HTR-8/SVneo (cell line): ENCODE data around the gene SMPD4.
"Not testable (repeated sequence)": the region's sequence is repeated elsewhere in the genome, so short reads cannot be mapped to it uniquely, and the experiment has no call there.

ENCODE experiments used
- DNase-seq: peaks from one replicate; pipeline ENCODE4 v3.0.0; 2011; ENCODE audit warnings: low spot score, mixed read lengths; ENCODE audit not compliant: insufficient read length
- FAIRE-seq: peaks from 2 replicates; lab custom pipeline; 2011; peaks lifted over from hg19 to GRCh38; lab: Jason Lieb, UNC

SMPD4 gene

DNA sequence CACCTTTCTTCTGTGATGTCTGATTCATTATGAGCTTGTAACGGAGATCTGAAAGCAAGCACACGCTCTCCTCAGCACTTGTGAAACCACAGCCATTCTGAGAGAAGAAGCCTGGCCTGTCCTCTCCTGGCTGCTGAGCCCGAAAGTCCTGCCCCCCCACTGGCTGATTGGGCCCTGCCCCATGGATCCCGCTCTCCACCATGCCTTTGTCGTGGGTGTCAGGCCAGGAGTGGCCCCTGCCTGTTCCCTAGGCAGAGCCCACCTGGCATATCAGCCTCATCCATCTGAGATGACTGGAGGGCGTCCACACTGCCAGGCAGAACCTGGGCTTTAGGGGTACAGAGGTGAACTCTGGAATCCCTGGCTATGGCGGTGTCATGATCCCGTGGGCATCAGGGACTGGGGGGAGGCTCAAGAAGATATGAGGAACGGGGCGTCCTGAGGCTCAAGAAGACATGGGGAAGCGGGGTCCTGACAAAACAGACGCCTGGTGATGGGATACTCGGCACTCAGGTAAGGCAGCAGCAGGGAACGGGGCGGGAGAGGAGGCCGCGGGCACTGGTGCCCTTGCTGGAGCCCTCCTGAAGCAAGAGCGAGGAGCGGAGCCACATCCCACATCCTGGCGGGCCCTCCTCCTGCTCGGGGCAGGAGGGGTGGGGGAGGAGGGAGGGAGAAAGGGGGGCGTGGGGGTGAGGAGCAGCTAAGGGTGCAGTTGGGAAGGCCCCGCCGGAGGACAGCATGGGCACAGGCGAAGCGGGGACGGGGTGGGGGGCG, 37.9 kb downstream of the SMPD4 start:
- not testable (repeated sequence) for FAIRE-seq, DNase-seq

DNA sequence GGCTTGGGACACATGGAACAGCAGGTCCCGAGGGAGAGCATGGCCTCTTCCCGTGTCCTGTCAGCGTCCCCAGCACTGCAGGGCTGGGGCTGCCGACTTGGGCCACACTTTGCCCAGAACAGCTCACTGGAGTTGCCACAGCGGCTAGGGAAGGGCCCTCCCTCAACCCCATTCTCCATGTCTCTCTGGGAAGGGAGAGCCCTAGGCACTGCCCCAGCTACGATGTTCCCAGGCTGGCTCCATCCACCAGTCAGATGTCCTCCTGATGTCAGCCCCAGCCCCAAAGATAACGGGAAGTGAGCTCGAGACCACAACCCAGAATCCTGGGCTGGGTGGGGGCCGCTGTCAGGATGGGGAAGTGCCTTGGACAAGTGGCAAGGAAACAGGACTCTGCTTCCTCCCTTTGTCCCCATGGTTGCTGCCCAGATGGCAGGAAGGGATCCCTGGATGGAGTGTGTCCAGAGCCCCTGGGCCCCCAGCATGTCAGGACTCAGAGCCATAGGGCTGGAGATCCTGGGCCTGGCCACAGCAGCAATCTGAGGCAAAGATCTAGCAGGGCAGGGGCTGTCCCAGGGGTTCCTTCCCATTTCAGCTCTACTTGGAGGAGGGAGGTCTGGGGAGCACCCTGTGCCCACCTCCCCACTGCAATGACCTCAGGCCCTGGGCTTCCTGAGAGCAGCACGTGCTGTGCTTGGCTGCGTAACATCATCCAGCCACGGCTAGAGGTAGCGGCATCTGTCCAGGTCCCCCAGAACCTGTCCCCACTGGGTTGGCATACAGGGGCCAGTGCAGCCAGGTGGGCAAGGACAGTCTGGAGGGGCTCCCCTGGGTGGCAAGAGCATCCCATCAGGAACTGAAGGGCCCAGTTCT, 38.8 kb downstream of the SMPD4 start:
- not testable (repeated sequence) for DNase-seq, FAIRE-seq

DNA sequence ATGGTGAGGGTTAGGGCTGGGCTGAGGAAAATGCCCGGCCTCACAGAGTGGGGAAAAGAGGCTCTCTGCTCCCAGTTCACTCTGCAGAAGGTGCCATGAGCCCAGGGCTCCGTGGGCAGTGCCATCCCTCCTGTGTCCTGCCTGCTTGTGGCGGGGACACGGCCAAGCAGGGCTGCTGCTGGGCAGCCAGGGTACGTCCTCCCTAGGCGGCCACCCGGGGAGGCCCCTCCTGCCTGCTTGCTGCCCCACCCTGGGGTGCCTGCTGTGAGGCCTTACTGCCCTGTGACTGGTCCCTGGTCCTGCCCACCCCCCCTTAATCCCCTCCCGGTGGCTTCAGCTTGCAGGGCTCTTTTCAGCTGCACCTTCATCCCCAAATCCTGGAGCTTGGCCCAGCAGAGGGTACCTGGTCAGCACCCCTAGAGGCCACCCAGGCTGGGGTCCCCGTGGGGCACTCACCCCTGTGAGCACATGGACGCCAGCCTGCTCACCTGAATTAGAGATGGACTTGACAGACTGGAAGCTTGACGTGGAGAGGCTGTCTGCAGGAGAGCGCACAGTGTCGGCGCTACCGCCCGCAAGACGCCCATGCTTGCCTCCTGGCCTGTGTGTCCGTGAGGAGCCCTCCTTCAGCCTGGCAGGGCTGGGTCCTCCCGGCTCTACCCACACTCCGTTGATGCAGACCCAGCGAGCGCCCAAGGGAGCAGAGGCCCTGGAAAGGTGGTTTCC, 39.6 kb downstream of the SMPD4 start:
- not testable (repeated sequence) for DNase-seq, FAIRE-seq

DNA sequence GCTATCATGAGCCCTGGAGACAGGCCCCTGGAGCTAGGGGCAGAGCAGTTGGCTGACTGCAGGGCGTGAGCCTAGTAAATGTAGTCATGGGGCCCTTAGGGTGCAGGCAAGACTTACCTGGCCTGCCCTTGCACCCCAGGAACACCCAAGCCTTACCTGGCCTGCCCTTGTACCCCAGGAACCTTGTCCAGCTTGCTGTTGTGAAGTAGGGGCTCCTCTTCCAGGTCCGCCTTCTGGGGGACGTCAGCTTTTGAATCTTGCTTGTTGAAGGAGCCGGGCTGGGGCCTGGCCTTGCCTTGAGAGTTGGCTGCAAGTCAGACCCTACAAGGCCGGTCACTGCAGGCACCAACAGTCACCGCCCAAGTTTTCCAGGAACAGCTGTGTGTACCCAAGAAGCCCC, 40.4 kb downstream of the SMPD4 start:
- not testable (repeated sequence) for FAIRE-seq, DNase-seq

DNA sequence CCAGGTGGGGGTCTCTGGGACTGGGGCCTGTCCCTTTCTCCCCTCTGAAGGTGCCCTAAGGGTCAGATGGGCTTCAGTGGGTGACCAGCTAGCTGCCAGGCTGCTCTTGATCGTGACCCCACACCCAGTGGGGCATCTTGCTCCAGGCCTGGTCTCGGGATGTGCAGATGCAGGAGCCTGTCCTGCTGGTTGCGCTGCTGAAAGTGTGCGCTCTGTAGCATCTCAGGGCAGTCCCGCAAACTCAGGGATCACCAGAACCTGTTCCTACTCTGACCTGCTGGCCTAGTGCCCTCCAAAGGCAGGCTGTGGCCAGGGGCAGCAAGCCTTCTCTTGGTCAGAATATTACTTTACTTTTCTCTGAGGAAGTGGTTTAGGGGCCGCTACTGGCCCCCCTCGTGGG, 40.9 kb downstream of the SMPD4 start:
- not testable (repeated sequence) for DNase-seq, FAIRE-seq

DNA sequence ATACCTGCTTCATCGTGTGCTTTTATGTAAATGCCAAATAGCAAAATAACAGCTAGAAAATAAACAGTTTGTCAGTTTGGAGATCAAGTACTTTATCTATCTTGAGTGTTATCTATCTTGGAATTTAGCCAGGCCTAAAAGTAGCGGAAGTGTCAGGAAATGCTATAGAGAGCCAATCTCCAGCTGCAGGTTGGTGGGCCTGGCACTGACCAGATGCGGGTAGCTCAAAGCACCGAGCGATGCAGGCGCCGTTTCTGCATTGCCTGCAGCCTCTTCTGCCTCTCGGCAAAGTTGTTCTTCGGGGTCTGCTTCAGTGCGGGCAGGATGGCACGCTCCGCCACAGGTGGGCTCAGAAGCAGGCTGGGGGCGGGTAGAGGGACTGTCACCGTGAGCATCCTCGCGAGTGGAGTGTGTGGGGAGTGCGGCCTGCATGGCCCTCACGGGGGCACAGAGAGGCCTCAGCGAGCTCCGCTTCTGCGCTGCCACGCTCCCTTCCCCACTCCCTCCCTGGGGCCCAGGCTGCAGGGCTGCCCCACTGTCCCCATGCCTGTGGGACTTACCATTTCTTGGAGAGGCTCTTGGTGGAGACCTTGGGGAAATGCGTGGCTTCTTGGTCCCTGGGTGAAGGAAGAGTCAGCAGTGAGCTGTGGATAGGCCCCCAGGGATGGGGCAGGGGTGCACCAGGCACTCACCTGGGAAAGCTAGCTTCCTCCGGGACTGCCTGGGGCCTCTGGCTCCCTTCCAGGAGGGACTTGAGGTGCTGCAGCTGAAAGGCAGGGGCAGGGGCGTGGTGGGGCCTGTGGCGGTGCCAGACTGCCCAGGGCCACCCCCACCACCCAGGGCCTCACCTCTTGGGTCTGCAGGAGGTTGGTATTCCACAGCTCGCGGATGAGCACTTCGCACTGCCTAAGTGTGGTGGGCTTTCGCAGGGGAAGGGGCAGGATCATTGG, 41.8 kb downstream of the SMPD4 start:
- not testable (repeated sequence) for DNase-seq, FAIRE-seq

DNA sequence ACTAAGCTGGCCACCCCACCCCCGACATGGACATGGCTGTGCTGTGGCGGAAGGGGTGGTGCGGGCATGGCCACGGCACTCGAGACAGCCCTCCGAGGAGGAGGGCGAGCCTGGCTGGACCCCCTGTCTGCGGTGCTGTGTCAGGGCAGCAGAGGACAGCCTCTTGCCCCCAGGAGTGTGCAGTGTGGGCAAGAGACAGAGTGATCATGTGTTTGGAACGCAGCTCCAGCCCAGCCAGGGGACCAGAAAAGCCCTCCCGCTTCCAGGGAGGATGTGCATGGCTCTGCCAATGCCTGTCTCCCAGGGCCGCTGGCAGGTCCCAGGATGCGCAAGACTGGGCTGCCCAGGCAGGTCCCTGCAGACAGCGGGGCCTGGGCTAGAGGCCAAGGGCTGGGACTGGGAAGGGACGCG, 42.6 kb downstream of the SMPD4 start:
- not testable (repeated sequence) for DNase-seq, FAIRE-seq

DNA sequence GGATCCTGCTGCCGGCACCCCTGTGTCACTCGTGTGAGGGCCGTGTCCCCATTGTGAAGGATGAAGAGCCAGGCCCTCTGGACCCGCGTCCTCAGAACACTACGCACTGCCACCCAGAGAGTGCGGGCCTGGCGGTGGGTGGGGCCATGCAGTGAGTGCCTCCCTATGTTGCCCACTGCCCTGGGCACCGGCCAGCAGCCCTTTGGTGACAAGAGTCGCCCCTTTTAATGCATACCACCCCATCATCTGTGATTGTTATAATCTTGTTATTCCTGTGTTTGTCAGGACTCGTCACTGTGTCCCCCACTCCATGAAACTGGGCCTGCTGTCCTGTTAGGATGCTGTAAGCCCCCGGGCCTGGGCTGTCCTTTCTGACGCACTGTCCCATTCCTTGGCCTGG, 43.1 kb downstream of the SMPD4 start:
- not testable (repeated sequence) for FAIRE-seq, DNase-seq

DNA sequence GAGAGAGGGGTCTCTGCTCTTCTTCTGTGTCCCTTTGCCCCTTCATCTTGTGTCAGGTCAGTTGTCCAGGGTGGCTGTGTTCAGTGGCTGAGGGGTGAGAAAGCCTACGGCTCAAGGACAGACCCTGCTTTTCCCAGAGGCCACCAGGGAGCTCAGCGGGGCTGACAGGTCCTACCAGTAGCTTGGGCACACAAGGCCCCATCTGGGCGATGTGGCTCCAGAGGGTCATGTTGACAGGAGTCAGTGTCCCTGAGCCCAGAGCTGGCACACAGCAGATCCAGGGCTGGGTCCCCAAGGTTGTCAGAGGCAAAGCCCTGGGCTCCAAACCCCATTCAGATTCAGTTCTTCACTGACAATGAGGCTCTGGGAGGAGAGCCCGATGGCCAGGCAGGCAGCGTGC, 44.3 kb downstream of the SMPD4 start:
- FAIRE-seq, DNase-seq: not testable (repeated sequence)

DNA sequence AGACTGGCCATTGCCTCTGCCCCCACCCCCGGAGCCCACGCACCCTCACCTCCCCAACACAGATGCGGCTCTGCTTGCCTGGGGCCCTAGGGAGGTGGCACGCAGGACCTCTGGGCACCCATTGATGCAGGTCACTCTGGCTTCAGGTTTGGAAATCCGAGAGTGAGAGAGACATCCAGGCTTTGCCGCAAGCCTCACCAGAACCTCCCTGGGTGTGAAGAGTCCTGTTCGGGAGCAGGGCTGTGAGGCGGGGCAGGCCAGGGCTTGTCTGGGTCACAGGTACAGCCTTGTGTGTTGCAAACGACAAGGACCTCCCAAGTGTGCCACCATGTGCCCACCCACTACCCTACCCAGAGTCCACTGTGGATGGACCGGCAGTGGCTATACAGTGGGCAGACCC, 44.9 kb downstream of the SMPD4 start:
- DNase-seq, FAIRE-seq: not testable (repeated sequence)

DNA sequence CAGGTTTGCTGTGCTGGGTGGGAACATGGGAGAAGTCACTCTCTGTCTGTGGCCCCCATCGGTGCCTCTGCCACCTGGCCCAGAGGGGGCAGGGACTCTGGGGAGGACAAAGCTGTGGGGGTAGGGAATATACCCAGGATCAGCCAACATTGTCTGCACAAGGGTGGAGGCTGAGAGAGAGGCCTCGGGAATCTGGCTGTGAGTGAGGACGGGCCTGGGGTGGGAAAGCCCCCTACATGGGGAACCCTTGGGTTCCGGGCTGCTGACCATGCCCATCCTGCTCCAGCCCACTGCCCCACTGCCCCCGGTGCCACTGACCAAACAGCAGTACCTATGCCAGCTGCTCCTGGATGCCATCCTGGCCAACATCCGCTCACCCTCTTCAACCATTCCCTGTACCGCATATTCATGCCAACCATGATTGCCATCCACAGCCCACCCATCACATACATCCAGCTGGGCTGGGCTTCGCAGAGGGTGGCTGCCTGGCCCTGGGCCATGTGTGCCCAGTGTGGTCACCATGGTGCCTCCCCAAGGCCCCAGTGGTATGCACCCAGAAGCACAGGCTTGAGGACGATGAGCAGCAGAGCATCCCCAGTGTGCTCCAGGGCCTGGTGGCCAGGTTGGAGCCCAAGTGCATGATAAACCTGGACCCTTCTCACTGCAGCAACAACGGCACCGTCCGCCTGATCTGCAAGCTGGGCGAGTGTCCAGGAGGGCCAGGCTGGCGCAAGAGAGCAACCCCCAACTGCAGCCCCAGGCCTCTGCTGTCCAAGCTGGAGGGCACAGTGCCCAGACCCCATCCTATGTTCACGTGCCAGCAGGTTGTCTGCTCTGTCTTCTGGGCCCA, 45.5 kb downstream of the SMPD4 start:
- no peak for FAIRE-seq
- DNase-seq = no peak

DNA sequence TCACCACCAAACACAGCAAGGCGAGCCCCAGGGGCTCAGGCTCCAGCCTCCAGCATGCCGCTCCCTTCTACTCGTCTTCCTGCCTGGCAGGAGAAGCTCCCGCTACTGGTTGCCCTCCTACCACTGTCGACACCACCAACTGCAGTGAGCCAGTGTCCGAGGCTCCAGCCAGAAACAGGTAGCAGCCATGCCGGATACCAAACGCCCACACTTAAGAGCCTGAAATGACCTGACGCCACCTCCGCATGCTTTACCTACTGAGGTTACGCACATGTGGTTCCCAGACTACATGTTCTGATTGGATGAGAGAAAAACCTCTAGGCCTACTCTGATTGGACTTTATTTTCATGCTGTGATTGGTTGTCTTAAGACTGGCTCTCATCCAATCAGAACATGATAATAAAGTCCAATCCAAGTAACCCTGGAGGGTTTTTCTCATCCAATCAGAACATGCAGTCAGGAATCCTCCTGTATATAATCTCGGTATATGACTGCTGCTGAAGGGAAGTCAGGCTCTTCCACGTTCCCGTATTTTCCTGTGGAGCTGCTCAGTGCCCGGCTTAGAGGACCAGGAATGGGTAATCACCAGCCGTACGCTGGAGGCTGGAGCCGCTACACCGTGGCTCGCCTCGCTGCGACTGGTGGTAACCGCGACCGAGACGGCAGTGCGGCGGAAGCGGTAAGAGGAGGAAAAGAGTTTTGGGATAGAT, 52.1 kb downstream of the SMPD4 start, which contains the start of gene POTEF:
POTEF (minus strand) TSS at position 103 of the 710 bp plus-strand sequence. CDS start 8,707 bp downstream, outside the sequence.
- FAIRE-seq, DNase-seq: not testable (repeated sequence)

DNA sequence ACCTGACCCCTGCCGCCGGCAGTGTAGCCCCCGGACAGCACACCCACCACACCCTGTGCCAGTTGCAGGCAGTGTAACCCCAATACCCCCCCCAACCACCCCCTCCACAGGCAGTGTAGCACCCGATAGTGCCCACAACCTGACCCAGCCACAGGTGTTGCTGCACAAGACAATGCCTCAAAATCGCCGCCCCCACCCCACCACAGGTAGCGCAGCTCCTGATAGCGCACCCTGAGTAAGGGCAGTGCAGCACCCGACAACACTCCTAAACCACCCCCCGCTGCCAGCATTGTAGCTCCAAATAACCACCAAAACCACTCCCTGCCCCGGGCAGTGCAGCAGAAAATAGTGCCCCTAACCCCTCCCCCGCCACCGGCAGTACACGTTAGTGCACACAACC, 52.9 kb downstream of the SMPD4 start:
- DNase-seq, FAIRE-seq: not testable (repeated sequence)

DNA sequence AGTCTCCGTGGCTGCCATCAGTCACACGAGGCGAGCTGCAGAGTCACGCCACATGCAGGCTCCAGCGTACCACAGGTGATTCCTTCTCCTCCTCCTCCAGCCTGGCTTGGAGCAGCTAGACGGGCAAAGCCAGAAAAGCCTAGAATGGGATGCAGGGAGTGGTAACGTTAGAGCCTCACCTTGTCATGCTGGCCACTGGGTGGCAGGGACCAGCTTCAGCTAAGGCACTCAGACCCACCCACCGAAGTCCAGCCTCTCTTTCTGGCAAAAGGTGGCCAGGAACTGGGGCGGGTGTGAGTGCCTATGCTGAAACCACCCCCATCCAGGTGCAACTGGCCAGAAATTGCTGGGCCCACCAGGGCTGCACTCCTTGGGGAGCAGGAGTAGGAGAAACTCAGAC, 53.7 kb downstream of the SMPD4 start:
- not testable (repeated sequence) for DNase-seq, FAIRE-seq

DNA sequence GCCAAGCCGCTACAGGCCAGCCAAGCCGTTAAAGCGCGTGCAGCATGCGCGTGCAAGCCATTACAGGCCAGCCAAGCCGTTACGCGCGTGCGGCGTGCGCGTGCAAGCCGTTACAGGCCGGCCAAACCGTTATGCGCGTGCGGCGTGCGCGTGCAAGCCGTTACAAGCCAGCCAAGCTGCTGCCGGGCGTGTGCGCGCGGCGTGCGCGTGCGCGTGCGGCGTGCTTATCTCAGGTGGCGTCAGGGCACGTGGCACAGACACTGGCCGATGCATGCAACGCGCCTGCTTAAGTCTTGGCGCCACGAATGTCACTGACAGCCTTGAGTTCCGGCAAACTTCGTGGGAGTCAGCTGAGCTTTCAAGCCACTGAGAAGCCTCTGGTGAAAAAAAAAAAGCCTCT, 60.5 kb downstream of the SMPD4 start:
- not testable (repeated sequence) for FAIRE-seq, DNase-seq

DNA sequence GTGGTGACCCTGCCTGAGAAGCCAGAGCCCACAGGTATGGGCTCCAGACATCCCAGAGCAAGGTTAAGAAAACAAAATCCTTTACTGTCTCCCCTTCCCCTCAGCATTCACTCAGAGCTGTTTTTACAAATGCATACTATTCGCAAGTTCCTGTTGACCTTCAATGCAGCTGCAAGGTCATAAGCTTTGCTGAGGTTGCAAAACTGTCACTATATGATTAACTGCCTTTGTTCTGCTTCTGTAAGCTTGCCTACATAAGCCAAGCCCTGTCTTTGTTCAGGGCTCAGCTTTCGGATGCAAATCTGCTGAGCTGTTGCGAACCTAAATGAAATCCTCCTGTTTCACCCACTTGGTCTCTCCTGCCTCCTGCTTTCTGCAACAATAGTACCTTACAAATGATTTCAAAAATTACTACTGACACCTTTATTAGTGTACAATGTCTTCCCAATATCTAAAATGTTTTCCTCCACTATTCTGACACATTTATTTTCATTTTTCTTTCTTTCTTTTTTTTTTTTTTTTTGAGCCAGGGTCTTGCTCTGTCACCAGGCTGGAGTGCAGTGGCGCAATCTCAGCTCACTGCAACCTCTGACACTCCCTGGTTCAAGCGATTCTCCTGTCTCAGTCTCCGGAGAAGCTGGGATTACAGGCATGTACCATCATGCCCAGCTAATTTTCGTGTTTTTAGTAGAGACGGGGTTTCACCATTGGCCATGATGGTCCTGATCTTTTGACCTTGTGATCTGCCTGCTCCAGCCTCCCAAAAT, 78.6 kb downstream of the SMPD4 start:
- not testable (repeated sequence) for DNase-seq, FAIRE-seq
